Stimulated activated CD8-positive, alpha-beta memory T cell treated with anti-CD3 and anti-CD28 coated beads, Interleukin-15, amount 100 ng/mL, for 1 hour (primary cell): Measurements from ENCODE around the gene ATP11A.

ENCODE experiments used
- DNase-seq: peaks from one replicate; pipeline ENCODE4 v3.0.0-alpha.2; 2020; ENCODE audit warnings: low read depth

The ATP11A gene

GRCh38 chr13:112723771-112724170 is 33.9 kb downstream of the ATP11A start:
- DNase-seq: no peak

- DNase-seq: no peak
Measured at GRCh38 chr13:112724788-112725345, 35.0 kb downstream of the ATP11A start.

- DNase-seq: no peak
Measured at GRCh38 chr13:112725346-112726015, 35.6 kb downstream of the ATP11A start.

- DNase-seq: no peak
Measured at GRCh38 chr13:112726016-112726767, 36.4 kb downstream of the ATP11A start.

- DNase-seq: no peak
Measured at GRCh38 chr13:112727581-112727980, 37.7 kb downstream of the ATP11A start.

GRCh38 chr13:112728375-112729126 is 38.7 kb downstream of the ATP11A start:
- DNase-seq: no peak

- no peak for DNase-seq
Measured at GRCh38 chr13:112729408-112729807, 39.6 kb downstream of the ATP11A start.

- no peak for DNase-seq
Measured at GRCh38 chr13:112730157-112730671, 40.4 kb downstream of the ATP11A start.

- DNase-seq: no peak
Measured at GRCh38 chr13:112731667-112732616, 42.1 kb downstream of the ATP11A start.

- no peak for DNase-seq
Measured at GRCh38 chr13:112732679-112733078, 42.8 kb downstream of the ATP11A start.

GRCh38 chr13:112733112-112733511 is 43.3 kb downstream of the ATP11A start:
- no peak for DNase-seq

- DNase-seq: no peak
Measured at GRCh38 chr13:112733661-112734379, 44.0 kb downstream of the ATP11A start.

- no peak for DNase-seq
Measured at GRCh38 chr13:112734696-112735547, 45.1 kb downstream of the ATP11A start.

- no peak for DNase-seq
Measured at GRCh38 chr13:112735791-112736190, 46.0 kb downstream of the ATP11A start.

GRCh38 chr13:112737294-112737693 is 47.5 kb downstream of the ATP11A start:
- no peak for DNase-seq

GRCh38 chr13:112738606-112739005 is 48.8 kb downstream of the ATP11A start:
- no peak for DNase-seq

- no peak for DNase-seq
Measured at GRCh38 chr13:112740502-112741131, 50.8 kb downstream of the ATP11A start.

GRCh38 chr13:112741185-112741755 is 51.4 kb downstream of the ATP11A start:
- DNase-seq: no peak
